Upper lobe of left lung (tissue), 4 donors: ENCODE measurements around the gene GRAMD1A.

ENCODE experiments used
- EP300 ChIP-seq, 4 donors: sonication (generic); formaldehyde crosslinking; IDR thresholded peaks; one replicate each; pipeline ENCODE4 v1.5.1; 2017; ENCODE audit warnings: antibody characterized with exemption in 4 of 4, control low read depth in 2 of 4
- POLR2A ChIP-seq, 4 donors: fragments of 450-650 bp; IDR thresholded peaks; one replicate each; pipeline ENCODE4 v1.5.1; 2016 to 2017; ENCODE audit warnings: antibody characterized with exemption in 4 of 4, mild to moderate bottlenecking in 2 of 4
- POLR2AphosphoS5 ChIP-seq, 2 donors: sonication (generic); formaldehyde crosslinking; IDR thresholded peaks; one replicate each; pipeline ENCODE4 v1.5.1; 2017; ENCODE audit warnings: antibody characterized with exemption in 2 of 2
- TF ChIP-seq, protein P1 (sequence below), 6 experiments: fragments of 450-650 bp in 4 of 6; fragments of 200-600 bp in 2 of 6; sonication (generic) in 2 of 6; IDR thresholded peaks; one replicate each; pipeline ENCODE4 v1.5.1; 2016 to 2019; ENCODE audit warnings: antibody characterized with exemption in 6 of 6

DNA sequence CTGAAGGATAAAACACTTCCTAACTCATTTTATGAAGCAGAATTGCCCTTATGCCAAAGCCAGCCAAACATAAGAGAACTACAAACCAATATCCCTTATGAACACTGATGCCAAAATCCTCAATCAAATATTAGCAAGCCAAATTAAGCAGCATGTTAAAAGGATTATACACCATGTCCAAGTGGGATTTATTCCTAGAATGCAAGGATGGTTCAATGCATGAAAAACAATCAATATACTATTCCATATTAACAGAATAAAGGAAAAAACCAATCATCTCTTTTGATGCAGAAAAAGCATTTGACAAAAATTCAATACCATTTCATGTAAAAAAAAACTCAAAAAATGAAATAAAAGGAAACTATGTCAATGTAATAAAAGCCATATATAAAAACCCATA, 47.0 kb upstream of the GRAMD1A start:
- TF ChIP-seq POLR2AphosphoS5 (IDR thresholded peaks at IDR 0.05) (no peak), EP300 (IDR thresholded peaks at IDR 0.05) (no peak), POLR2A (IDR thresholded peaks at IDR 0.05) (no peak)
- TF ChIP-seq, protein P1, sequence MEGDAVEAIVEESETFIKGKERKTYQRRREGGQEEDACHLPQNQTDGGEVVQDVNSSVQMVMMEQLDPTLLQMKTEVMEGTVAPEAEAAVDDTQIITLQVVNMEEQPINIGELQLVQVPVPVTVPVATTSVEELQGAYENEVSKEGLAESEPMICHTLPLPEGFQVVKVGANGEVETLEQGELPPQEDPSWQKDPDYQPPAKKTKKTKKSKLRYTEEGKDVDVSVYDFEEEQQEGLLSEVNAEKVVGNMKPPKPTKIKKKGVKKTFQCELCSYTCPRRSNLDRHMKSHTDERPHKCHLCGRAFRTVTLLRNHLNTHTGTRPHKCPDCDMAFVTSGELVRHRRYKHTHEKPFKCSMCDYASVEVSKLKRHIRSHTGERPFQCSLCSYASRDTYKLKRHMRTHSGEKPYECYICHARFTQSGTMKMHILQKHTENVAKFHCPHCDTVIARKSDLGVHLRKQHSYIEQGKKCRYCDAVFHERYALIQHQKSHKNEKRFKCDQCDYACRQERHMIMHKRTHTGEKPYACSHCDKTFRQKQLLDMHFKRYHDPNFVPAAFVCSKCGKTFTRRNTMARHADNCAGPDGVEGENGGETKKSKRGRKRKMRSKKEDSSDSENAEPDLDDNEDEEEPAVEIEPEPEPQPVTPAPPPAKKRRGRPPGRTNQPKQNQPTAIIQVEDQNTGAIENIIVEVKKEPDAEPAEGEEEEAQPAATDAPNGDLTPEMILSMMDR (IDR thresholded peaks at IDR 0.05): no peak
